ENCODE results near the gene SUSD3. TPM values are rescaled to one million over a fixed set of nuclear protein-coding genes. Genes with fewer than 3 reads are reported as not detected.

The SUSD3 gene
- total RNA-seq, 1 donor from 2014 or later, result 0.26 TPM

DNA sequence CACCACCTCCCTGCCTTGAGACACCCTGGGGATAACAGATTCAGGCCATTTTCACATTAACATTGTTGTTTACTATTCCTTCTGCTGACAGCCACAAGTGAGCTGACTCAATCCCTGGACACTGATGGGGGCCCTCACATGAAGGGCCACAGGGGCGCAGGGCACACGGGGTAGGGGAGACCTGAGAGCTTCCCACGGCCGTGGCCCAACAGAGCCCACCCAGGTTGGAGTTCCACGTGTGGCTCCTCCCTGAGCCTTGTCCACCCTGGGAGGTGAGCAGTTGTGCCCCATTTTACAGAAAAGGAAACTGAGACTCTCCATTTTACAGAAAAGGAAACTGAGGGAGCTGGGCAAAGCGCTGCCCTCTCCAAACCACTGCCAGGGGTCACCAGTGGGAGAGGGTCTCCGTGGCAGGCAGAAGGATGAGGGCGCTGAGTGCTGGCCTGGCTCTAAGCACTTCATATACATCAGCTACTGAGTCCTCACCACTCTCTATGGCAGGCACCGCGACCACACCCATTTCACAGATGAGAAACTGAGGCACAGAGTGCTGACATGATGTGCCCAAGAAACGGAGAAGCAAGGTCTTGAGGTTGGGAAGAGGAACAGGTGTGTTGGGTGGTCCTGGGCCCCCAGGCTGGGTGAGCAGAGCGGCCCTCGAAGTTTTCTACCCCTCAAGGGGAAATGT, 73.2 kb downstream of the SUSD3 start:
- Histone ChIP-seq H3K4me3 (ENCODE audit: low read depth, low read length) (no peak overlapping the region), H3K27me3 (ENCODE audit: control insufficient read depth, insufficient read depth, low read length) (no peaks in the 10 kb centered on the region), H3K36me3 (ENCODE audit: control insufficient read depth, insufficient read depth, low read length) (peaks cover 7% of the 10 kb centered on the region)
- no peak for DNase-seq (ENCODE audit: low read depth)
- FAIRE-seq, result no peak
- TF ChIP-seq, protein P1, sequence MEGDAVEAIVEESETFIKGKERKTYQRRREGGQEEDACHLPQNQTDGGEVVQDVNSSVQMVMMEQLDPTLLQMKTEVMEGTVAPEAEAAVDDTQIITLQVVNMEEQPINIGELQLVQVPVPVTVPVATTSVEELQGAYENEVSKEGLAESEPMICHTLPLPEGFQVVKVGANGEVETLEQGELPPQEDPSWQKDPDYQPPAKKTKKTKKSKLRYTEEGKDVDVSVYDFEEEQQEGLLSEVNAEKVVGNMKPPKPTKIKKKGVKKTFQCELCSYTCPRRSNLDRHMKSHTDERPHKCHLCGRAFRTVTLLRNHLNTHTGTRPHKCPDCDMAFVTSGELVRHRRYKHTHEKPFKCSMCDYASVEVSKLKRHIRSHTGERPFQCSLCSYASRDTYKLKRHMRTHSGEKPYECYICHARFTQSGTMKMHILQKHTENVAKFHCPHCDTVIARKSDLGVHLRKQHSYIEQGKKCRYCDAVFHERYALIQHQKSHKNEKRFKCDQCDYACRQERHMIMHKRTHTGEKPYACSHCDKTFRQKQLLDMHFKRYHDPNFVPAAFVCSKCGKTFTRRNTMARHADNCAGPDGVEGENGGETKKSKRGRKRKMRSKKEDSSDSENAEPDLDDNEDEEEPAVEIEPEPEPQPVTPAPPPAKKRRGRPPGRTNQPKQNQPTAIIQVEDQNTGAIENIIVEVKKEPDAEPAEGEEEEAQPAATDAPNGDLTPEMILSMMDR (IDR thresholded peaks at IDR 0.05; ENCODE audit: insufficient read depth, low read length, severe bottlenecking), result no peak

DNA sequence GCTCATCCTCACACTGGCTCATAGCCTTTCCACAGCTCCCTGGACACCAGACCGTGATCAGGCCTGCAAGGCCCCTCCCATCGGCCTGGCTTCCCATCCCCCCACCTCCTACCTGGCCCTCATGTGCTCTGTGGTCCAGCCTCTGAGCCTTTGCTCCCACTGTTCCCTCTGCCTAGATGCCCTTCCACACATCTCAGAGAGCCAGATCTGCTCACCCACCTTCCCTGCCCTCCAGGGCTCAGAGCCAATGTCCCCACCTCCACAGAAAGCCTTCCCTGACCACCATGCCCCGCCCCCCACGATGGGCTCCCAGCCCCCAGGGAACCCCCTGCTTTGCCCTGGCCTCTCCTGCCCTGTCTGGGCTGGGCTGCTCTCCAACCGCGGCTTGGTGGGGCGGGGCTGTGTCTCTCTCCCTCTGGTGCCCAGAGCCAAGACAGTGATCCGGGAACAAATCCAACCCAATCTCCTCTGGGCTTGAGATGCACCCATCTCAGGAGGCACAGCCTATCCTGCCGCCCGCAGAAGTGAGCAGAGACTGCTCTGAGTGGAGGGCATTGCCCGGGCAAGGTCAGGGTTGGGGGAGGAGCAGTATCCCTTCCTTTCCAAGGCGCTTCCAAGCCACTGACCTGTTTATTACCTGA, 73.9 kb downstream of the SUSD3 start:
- no peak for FAIRE-seq
- TF ChIP-seq, protein P1 (IDR thresholded peaks at IDR 0.05; ENCODE audit: insufficient read depth, low read length, severe bottlenecking), result no peak
- no peaks in the 10 kb centered on the region for H3K27me3 ChIP-seq (ENCODE audit: control insufficient read depth, insufficient read depth, low read length)
- H3K36me3 ChIP-seq (ENCODE audit: control insufficient read depth, insufficient read depth, low read length), result peaks cover 7% of the 10 kb centered on the region
- no peak for DNase-seq (ENCODE audit: low read depth)
- H3K4me3 ChIP-seq (ENCODE audit: low read depth, low read length), result peak overlapping the region; percentile 86

DNA sequence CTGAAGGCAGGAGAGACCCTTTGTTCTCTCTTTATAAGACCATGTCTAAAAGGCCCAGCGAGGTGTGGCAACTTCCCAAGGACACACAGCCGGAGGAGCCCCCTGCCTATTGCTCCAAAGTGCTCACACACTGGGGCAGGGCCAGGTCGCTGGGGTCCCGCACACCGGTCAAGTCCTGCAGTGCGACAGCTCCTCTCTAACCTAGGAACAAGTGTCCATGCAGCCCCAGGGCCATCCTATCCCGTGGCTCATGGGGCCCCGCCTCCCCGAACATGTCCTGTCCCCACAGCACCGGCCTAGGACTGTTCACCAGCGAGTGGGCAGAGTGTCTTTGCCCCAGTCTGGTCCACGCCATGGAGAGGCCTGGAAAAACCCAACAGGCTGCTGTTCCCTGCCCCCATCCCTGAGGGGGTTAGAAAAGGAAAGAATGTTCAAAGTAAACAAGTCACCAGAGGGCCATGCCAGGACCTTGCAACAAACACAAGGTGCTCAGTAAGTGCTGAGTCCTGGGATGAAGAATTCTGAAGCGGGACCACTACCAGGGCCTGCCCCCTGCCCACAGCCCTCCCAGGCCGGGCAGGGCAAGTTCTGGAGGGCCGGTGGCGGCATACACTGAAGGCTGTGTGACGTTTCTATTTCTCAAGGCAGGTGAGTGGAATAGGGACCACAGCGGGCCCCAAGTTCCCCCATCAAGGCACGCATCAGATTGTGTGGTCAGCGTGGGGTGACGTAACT, 74.6 kb downstream of the SUSD3 start:
- peak overlapping the region; percentile 86 for H3K4me3 ChIP-seq (ENCODE audit: low read depth, low read length)
- peaks cover 7% of the 10 kb centered on the region for H3K36me3 ChIP-seq (ENCODE audit: control insufficient read depth, insufficient read depth, low read length)
- FAIRE-seq, result no peak
- H3K27me3 ChIP-seq (ENCODE audit: control insufficient read depth, insufficient read depth, low read length), result no peaks in the 10 kb centered on the region
- no peak for DNase-seq (ENCODE audit: low read depth)
- TF ChIP-seq, protein P1 (IDR thresholded peaks at IDR 0.05; ENCODE audit: insufficient read depth, low read length, severe bottlenecking), result no peak

DNA sequence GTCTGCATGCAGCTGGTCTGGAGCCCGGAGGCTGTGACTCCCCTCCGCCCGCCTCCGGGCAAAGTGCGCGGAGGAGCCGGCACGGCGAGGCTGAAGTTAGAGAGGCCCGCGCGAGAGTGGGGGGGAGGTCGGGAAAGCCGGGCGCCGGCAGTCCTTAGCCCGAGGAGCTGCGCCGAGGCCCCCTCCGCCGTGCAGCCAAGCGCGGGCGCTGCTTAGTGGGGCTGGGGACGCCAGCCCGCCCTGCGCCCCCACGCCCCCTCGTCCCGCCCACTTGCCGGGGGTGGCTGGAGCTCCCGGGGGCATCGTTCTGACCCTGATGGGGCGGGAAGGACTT, 75.1 kb downstream of the SUSD3 start:
- DNase-seq (ENCODE audit: low read depth), result no peak
- no peaks in the 10 kb centered on the region for H3K27me3 ChIP-seq (ENCODE audit: control insufficient read depth, insufficient read depth, low read length)
- no peak for FAIRE-seq
- H3K4me3 ChIP-seq (ENCODE audit: low read depth, low read length), result peak overlapping the region; percentile 86
- peaks cover 7% of the 10 kb centered on the region for H3K36me3 ChIP-seq (ENCODE audit: control insufficient read depth, insufficient read depth, low read length)
- TF ChIP-seq, protein P1 (IDR thresholded peaks at IDR 0.05; ENCODE audit: insufficient read depth, low read length, severe bottlenecking), result no peak

DNA sequence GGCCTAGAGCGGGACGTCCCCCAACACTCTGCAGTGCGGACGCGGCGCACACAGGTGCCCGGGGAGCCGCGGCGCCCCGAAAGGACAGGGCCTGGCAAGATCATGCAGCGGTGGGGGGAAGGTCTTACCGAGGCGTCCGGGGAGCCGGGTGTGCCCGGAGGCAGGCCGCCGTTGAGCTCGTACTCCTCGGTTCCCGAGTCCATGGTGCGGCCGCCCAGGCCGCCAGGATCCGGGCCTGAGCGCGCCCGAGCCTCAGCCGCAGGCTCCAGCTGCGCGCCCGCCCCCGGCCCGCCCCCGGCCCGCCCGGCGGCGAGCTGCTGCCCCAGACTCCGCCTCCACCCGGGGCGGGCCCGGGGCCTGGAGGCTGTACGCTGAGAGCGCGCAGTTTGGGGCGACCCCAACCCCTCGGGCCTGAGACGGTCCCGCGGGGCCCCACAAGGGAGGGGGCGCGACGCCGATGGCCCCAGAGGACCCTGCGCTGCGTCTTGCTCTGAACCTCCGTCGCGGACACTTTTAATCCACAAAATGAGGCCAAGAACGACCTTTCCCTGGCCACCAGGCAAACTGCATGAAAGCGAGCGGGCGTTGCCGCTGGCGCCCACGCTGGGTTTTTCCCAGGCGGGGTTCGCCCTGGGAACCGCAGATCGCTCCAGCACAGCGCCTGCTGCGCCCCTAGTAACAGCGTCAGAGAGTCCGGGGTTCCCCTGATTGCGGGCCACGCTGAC, 75.7 kb downstream of the SUSD3 start, which contains the start of gene NINJ1:
TSS of gene NINJ1 (minus strand) at position 237 of the 725 bp plus-strand sequence. CDS start at position 203, 34 bp downstream.
- TF ChIP-seq, protein P1 (IDR thresholded peaks at IDR 0.05; ENCODE audit: insufficient read depth, low read length, severe bottlenecking), result no peak
- Histone ChIP-seq H3K36me3 (ENCODE audit: control insufficient read depth, insufficient read depth, low read length) (peaks cover 7% of the 10 kb centered on the region), H3K4me3 (ENCODE audit: low read depth, low read length) (peak within 1 kb of the TSS; percentile 86), H3K27me3 (ENCODE audit: control insufficient read depth, insufficient read depth, low read length) (no peaks in the 10 kb centered on the region)
- DNase-seq (ENCODE audit: low read depth) (peak; percentile 75), FAIRE-seq (no peak)

Other genes with a start within 250 kb of the SUSD3 start
- gene ZNF484, start 180.7 kb upstream of the SUSD3 start, total RNA-seq, result 8.2 and 9.2 TPM in 2 replicates
- 0.26 and 1.0 TPM in 2 replicates for gene FGD3, start 111.2 kb upstream of the SUSD3 start, total RNA-seq
- 43.4 and 47.9 TPM in 2 replicates for gene CARD19, start 37.5 kb downstream of the SUSD3 start, total RNA-seq
- gene NINJ1, start 75.5 kb downstream of the SUSD3 start, total RNA-seq, result 13.4 and 15.9 TPM in 2 replicates
- gene WNK2, start 125.4 kb downstream of the SUSD3 start, total RNA-seq, result under 0.01 and 0.64 TPM in 2 replicates